ENCODE measurements around the gene MAPKAPK5. TPM values are rescaled to one million over a fixed set of nuclear protein-coding genes. Genes with fewer than 3 reads are reported as not detected.

The MAPKAPK5 gene, protein sequence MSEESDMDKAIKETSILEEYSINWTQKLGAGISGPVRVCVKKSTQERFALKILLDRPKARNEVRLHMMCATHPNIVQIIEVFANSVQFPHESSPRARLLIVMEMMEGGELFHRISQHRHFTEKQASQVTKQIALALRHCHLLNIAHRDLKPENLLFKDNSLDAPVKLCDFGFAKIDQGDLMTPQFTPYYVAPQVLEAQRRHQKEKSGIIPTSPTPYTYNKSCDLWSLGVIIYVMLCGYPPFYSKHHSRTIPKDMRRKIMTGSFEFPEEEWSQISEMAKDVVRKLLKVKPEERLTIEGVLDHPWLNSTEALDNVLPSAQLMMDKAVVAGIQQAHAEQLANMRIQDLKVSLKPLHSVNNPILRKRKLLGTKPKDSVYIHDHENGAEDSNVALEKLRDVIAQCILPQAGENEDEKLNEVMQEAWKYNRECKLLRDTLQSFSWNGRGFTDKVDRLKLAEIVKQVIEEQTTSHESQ
- 10 to 100 TPM; 27.2 to 60.8 (median 42.3) TPM for total RNA-seq

DNA sequence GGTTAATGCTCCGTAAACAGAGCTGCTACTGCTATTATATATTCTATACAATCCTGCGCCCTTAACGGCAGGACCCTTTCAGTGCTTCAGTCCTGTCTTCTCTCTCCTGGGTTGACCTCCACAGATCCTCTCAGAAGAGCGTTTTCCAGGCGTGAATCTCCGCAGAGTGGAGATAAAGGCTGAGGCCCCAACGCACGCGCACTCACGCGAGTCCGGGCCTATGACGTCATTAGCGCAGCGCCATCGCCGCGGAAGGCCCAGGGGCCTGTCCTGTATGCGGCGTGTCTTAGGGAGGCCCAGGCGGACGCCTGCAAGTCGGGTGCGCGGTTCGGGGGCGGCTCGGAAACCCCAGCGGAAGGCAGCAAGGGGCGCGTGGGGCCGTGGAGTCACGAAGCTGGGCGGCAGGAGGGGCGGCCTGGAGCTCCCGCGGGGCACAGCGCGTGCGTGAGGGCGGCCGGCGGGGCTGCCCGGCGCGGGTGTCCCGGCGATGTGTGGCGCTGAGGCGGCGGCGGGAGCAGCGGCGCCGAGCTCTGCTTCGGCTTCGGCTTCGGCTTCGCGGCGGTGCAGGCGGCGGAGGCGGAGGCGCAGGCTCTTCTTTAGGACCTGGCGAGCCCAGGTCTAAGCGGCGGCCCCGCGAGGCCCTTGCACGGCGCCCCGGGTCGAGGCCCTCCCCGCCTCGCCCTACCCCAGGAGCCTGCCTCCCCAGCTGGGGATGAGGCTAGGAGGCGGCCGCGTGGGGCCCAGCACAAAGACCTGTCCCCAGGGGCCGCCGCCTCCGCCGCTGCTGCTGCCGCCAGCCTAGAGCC is at the start of gene MAPKAPK5:
MAPKAPK5 (plus strand) TSS at position 479 of the 806 bp plus-strand sequence. CDS start 506 bp downstream, outside the sequence.
- Histone ChIP-seq H3K27me3 (no peaks in the 10 kb centered on the region), H3K4me1 (peaks cover 29 to 54% (median 36%) of the 10 kb centered on the region in 4 donors), H3K27ac (peak within 1 kb of the TSS; percentile 94 to 97 (median 96)), H3K36me3 (peaks cover 0 to 15% (median 7%) of the 10 kb centered on the region in 4 donors), H3K9me3 (no peaks in the 10 kb centered on the region), H3K4me3 (peak within 1 kb of the TSS; percentile 79 to 99 (median 84))
- TF ChIP-seq POLR2A (IDR thresholded peaks at IDR 0.05) (peak in 3 of 4 donors; percentile 60 to 83 (median 70)), EP300 (IDR thresholded peaks at IDR 0.05) (peak in 1 of 4 donors; percentile 86), POLR2AphosphoS5 (IDR thresholded peaks at IDR 0.05) (peak; percentile 94 to 99)
- TF ChIP-seq, protein P1, sequence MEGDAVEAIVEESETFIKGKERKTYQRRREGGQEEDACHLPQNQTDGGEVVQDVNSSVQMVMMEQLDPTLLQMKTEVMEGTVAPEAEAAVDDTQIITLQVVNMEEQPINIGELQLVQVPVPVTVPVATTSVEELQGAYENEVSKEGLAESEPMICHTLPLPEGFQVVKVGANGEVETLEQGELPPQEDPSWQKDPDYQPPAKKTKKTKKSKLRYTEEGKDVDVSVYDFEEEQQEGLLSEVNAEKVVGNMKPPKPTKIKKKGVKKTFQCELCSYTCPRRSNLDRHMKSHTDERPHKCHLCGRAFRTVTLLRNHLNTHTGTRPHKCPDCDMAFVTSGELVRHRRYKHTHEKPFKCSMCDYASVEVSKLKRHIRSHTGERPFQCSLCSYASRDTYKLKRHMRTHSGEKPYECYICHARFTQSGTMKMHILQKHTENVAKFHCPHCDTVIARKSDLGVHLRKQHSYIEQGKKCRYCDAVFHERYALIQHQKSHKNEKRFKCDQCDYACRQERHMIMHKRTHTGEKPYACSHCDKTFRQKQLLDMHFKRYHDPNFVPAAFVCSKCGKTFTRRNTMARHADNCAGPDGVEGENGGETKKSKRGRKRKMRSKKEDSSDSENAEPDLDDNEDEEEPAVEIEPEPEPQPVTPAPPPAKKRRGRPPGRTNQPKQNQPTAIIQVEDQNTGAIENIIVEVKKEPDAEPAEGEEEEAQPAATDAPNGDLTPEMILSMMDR (IDR thresholded peaks at IDR 0.05) = peak in 3 of 6 experiments; percentile 15 to 59 (median 28)
- ATAC-seq (ENCODE audit: low FRiP score in 2 of 2) (peak; percentile 97 to 98), DNase-seq (peak; percentile 93 to 99)
- 0 to 1% methylated on average over 23 to 54 of the region's 84 CpGs for WGBS, 2 donors

DNA sequence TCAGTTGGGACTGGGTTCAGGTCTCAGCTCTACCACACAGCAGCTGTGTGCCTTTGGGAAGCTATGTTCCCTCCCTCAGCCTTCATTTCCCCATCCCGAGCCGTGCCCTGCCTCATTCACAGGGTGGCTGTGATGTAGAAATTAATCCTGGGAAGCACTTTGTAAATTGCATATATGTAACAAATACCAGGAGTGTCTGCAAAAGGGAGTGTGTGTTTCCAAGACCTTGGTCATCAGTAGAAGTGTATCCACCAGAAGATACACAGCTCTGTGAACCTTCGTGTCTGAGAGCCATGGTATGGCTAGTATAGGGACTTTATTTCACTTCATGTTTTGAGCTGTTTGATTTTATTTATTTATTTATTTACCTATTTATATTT is 49.2 kb upstream of the MAPKAPK5 start:
- WGBS, 2 donors = 89 to 92% methylated on average over 3 of the region's 3 CpGs
- Histone ChIP-seq H3K4me1 (peaks cover 0 to 4% (median 2%) of the 10 kb centered on the region in 4 donors), H3K4me3 (no peak overlapping the region), H3K36me3 (peaks cover 68 to 100% (median 88%) of the 10 kb centered on the region in 4 donors), H3K27me3 (no peaks in the 10 kb centered on the region), H3K27ac (peak overlapping the region in 1 of 4 donors; percentile 10), H3K9me3 (no peaks in the 10 kb centered on the region)
- ATAC-seq (ENCODE audit: low FRiP score in 2 of 2) (peak in 1 of 2 donors; percentile 4), DNase-seq (no peak)
- TF ChIP-seq POLR2AphosphoS5 (IDR thresholded peaks at IDR 0.05) (no peak), POLR2A (IDR thresholded peaks at IDR 0.05) (no peak), EP300 (IDR thresholded peaks at IDR 0.05) (no peak)
- TF ChIP-seq, protein P1 (IDR thresholded peaks at IDR 0.05) = no peak

DNA sequence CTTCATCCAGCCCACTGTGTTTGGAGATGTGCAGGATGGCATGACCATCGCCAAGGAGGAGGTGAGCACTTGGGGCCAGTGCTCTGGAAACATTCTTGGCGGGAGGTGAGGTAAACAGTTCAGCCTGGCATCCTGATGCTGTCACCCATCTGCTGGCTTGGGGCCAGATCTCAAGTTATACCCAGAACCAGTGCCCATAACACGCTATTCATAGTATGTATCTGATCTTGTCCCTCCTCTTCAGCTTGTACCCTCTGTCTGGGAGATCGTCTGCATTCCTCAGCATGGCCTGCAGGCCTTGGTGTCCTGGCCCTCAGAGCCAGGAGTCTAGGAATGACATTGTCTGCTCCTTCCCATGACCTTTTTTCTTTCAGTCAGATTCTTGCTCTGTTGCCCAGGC is 43.8 kb upstream of the MAPKAPK5 start:
- DNase-seq (no peak), ATAC-seq (ENCODE audit: low FRiP score in 2 of 2) (no peak)

DNA sequence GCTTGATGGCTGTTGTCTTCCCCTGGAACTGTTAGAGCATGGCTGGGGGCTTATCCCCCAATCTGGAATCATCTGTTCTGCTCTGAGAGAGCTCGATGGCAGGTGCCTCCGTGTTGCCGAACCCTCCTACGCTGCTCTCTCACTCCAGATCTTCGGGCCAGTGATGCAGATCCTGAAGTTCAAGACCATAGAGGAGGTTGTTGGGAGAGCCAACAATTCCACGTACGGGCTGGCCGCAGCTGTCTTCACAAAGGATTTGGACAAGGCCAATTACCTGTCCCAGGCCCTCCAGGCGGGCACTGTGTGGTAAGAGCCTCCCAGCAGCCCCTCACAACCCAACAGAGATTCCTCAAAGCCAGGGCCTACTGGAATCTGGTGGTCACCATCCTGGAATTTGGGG is 42.3 kb upstream of the MAPKAPK5 start:
- Histone ChIP-seq H3K27ac (no peak overlapping the region), H3K4me1 (no peaks in the 10 kb centered on the region), H3K4me3 (no peak overlapping the region), H3K27me3 (no peaks in the 10 kb centered on the region), H3K36me3 (peaks cover 74 to 98% (median 89%) of the 10 kb centered on the region in 4 donors), H3K9me3 (no peaks in the 10 kb centered on the region)
- TF ChIP-seq, protein P1 (IDR thresholded peaks at IDR 0.05) = no peak
- TF ChIP-seq POLR2AphosphoS5 (IDR thresholded peaks at IDR 0.05) (no peak), POLR2A (IDR thresholded peaks at IDR 0.05) (no peak), EP300 (IDR thresholded peaks at IDR 0.05) (no peak)
- ATAC-seq (ENCODE audit: low FRiP score in 2 of 2) = no peak
- 96% methylated on average over 9 of the region's 9 CpGs; no CpG with 5 or more reads in 1 of the 2 donors for WGBS, 2 donors
- no peak for DNase-seq

More for the DNA sequence above, 43.8 kb upstream of the MAPKAPK5 start:
- no peaks in the 10 kb centered on the region for H3K9me3 ChIP-seq
- peak overlapping the region in 1 of 4 donors; percentile 37 for H3K27ac ChIP-seq
- no peak overlapping the region for H3K4me3 ChIP-seq
- H3K27me3 ChIP-seq = no peaks in the 10 kb centered on the region
- TF ChIP-seq POLR2AphosphoS5 (IDR thresholded peaks at IDR 0.05) (no peak), POLR2A (IDR thresholded peaks at IDR 0.05) (no peak), EP300 (IDR thresholded peaks at IDR 0.05) (no peak)
- WGBS, 2 donors = 77 to 78% methylated on average over 4 of the region's 4 CpGs
- peaks cover 77 to 98% (median 87%) of the 10 kb centered on the region in 4 donors for H3K36me3 ChIP-seq
- no peaks in the 10 kb centered on the region for H3K4me1 ChIP-seq
